ENCODE results near the gene CNPY1. TPM values are rescaled to one million over a fixed set of nuclear protein-coding genes. Genes with fewer than 3 reads are reported as not detected.

CNPY1 gene
- total RNA-seq, 1 donor from 2014 or later = not detected

DNA sequence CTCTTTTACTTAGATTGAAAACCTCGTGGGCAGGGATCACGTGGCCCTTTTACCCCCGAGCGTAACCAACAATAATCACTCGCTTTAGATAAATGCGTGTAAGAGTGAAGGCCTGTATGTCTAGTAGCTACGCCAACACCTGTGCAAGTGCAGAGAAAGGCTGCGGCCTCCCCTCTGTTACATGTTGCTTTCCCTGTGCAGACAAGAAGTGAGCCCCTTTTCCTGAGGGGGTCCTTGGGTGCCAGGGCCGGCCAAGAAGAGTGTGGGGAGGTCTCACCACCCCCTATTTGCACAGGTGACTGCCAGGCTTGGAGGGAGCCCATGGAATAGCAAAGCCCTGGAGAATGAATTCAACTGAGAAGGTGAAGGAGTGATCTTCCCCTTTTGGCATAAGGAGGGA lies 35.6 kb upstream of the CNPY1 start:
- Histone ChIP-seq H3K4me3 (no peak overlapping the region), H3K4me1 (no peaks in the 10 kb centered on the region), H3K27ac (no peak overlapping the region), H3K36me3 (no peaks in the 10 kb centered on the region), H3K27me3 (ENCODE audit: low read depth) (peaks cover 7% of the 10 kb centered on the region), H3K9me3 (no peaks in the 10 kb centered on the region)
- TF ChIP-seq, protein P1, sequence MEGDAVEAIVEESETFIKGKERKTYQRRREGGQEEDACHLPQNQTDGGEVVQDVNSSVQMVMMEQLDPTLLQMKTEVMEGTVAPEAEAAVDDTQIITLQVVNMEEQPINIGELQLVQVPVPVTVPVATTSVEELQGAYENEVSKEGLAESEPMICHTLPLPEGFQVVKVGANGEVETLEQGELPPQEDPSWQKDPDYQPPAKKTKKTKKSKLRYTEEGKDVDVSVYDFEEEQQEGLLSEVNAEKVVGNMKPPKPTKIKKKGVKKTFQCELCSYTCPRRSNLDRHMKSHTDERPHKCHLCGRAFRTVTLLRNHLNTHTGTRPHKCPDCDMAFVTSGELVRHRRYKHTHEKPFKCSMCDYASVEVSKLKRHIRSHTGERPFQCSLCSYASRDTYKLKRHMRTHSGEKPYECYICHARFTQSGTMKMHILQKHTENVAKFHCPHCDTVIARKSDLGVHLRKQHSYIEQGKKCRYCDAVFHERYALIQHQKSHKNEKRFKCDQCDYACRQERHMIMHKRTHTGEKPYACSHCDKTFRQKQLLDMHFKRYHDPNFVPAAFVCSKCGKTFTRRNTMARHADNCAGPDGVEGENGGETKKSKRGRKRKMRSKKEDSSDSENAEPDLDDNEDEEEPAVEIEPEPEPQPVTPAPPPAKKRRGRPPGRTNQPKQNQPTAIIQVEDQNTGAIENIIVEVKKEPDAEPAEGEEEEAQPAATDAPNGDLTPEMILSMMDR (IDR thresholded peaks at IDR 0.05) = no peak
- no peak for DNase-seq
- no peak for ATAC-seq
- intact Hi-C loops (cut with DNase I) = no loop called here

DNA sequence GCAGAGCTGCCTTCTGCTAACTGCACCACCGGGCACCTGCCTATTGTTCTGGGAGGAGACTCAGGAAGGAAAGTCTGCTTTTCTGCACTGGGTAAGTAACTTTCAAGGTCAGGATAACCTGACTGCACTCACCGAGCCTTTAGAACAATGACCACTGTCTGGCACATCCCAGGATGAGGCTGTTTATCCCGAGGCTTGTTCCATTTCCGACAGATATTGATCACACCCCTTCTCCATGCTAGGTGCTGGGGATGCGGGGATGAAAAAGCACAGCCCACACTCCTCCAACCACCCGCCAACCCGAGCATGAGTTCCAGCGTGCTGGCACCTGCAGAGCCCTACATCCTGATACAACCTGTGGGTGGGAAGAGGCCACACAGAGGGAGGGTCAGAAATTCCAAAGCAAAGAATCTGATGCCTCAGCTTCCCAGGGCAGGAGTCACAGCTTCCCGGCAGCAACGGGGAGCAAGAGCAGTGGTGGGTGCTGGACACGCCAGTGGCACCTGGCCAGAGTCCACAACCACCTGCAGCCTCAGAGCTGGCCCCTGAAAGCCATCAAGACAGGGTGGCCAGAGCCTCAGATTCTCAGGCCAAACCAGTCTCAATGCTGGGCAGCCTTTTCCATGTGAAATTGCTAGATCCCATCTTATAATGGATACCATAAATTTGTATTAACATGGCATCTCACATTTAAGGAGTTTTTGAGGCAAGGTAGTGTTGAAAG lies 34.9 kb upstream of the CNPY1 start:
- H3K27me3 ChIP-seq (ENCODE audit: low read depth) = peaks cover 7% of the 10 kb centered on the region
- no peak overlapping the region for H3K27ac ChIP-seq
- H3K9me3 ChIP-seq = no peaks in the 10 kb centered on the region
- no peaks in the 10 kb centered on the region for H3K36me3 ChIP-seq
- intact Hi-C loops (cut with DNase I) = no loop called here
- no peak for DNase-seq
- ATAC-seq = no peak
- TF ChIP-seq, protein P1 (IDR thresholded peaks at IDR 0.05) = no peak
- H3K4me1 ChIP-seq = no peaks in the 10 kb centered on the region
- H3K4me3 ChIP-seq = no peak overlapping the region

DNA sequence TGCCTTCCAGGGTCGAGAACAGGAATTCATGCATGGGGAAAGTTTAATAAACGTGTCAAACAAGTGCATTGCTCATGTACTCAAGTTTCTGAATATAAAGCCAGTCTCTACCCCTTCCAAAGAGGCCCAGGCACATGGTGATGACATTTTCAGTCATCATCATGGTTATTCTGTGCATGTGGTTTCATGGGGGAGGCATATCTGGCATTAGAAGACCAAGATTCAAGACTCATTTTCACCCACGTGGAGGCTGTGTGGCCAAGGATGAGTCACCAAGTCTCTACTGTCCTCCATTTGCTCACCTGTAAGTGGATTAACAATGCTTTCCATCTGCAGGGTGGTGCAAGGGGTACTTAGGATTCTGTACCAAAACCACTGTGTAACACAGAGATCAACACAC lies 34.0 kb upstream of the CNPY1 start:
- Histone ChIP-seq H3K4me3 (no peak overlapping the region), H3K4me1 (no peaks in the 10 kb centered on the region), H3K36me3 (no peaks in the 10 kb centered on the region), H3K9me3 (no peaks in the 10 kb centered on the region), H3K27ac (no peak overlapping the region), H3K27me3 (ENCODE audit: low read depth) (peaks cover 7% of the 10 kb centered on the region)
- TF ChIP-seq, protein P1 (IDR thresholded peaks at IDR 0.05) = no peak
- ATAC-seq (no peak), DNase-seq (no peak)
- intact Hi-C loops (cut with DNase I) = no loop called here

DNA sequence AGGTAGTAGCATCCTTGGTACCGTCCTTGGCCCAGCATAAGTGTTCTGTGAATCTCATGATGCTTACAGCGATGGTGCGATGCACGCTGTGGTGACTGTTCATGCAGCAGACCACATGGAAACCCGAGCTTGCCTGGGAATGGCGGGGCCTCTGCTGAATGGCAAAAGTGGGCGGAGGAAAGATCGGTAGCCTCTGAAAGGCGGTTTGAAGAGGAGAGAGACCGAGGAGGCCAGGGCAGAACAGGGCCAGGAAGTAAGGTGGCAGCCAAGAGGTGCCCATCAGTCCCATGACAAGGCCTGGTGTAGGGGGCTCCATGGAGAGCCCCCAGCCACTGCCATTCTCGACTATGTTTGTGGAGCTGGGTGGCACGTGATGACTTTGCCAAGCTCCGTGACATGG lies 33.2 kb upstream of the CNPY1 start:
- intact Hi-C loops (cut with DNase I) = no loop called here
- Histone ChIP-seq H3K27ac (no peak overlapping the region), H3K36me3 (no peaks in the 10 kb centered on the region), H3K4me3 (no peak overlapping the region), H3K4me1 (no peaks in the 10 kb centered on the region), H3K9me3 (no peaks in the 10 kb centered on the region), H3K27me3 (ENCODE audit: low read depth) (peaks cover 3% of the 10 kb centered on the region)
- TF ChIP-seq, protein P1 (IDR thresholded peaks at IDR 0.05) = no peak
- DNase-seq (no peak), ATAC-seq (no peak)

DNA sequence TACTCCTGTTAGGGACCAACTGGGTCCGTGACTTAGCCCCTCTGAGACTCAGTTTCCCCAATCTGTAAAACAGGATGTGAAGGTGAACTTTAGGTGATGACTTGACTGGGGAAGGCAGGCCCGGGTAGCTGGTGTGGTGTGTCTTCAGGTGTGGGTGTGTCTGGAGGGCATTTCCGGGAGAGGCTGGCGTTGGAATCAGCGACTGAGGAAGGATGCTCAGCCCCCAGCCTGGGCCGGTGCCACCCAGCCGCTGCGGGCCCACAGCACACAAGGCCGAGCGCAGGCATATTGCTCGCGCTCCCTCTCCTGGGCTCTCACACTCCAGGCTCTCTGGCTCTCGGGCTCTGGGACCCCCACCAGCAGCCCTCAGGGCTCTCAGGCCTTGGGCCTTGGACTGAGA lies 31.7 kb upstream of the CNPY1 start:
- TF ChIP-seq, protein P1 (IDR thresholded peaks at IDR 0.05) = no peak
- H3K27me3 ChIP-seq (ENCODE audit: low read depth) = no peaks in the 10 kb centered on the region
- no peak overlapping the region for H3K4me3 ChIP-seq
- no peak overlapping the region for H3K27ac ChIP-seq
- H3K36me3 ChIP-seq = no peaks in the 10 kb centered on the region
- ATAC-seq (no peak), DNase-seq (no peak)
- intact Hi-C loops (cut with DNase I) = no loop called here
- H3K4me1 ChIP-seq = no peaks in the 10 kb centered on the region
- H3K9me3 ChIP-seq = no peaks in the 10 kb centered on the region

Data from lower lobe of right lung (tissue), 2 donors.